SK-N-SH (cell line): ENCODE results near the gene TFEB. TPM values are rescaled to one million over a fixed set of nuclear protein-coding genes. Genes with fewer than 3 reads are reported as not detected.

Experiments used
- CTCF ChIA-PET: fragments of 300-600, 350-600 bp; formaldehyde crosslinking; extraction: SDS; loops from one replicate; lab custom pipeline; 2021; lab: Yijun Ruan, JAX
- POLR2A ChIA-PET: fragments of 350-600 bp; sonication (Branson Sonifier 250); formaldehyde crosslinking; extraction: SDS; loops from one replicate; lab custom pipeline; 2020; ENCODE audit warnings: antibody characterized with exemption, inconsistent platforms; lab: Yijun Ruan, JAX
- DNase-seq: peaks from one replicate; pipeline ENCODE4 v3.0.0; 2012
- H2AFZ ChIP-seq: fragments of 200-600 bp; sonication (generic); 2 replicates; pipeline ENCODE4 v1.8.1; 2016; ENCODE audit warnings: antibody characterized with exemption, mild to moderate bottlenecking, low read depth
- H3F3A ChIP-seq: fragments of 200-600 bp; sonication (generic); replicated peaks from 2 replicates; pipeline ENCODE3; 2016; ENCODE audit warnings: antibody characterized with exemption, mild to moderate bottlenecking; ENCODE audit not compliant: insufficient read depth
- H3K27ac ChIP-seq, 2 experiments: fragments of 200-500 bp in 1 of 2; fragments of 200-600 bp in 1 of 2; sonication (Bioruptor generic) in 1 of 2; sonication (generic), shearing (Covaris generic) in 1 of 2; 2 replicates each; pipeline versions ENCODE4 v1.5.1 to v1.6.1; 2014 to 2016; ENCODE audit warnings: low read depth in 2 of 2, inconsistent platforms in 1 of 2, low read length in 1 of 2, mild to moderate bottlenecking in 1 of 2, mixed read lengths in 1 of 2
- H3K27me3 ChIP-seq: fragments of 200-600 bp; sonication (generic), shearing (Covaris generic); 2 replicates; pipeline ENCODE4 v1.6.1; 2016; ENCODE audit warnings: mixed run types; ENCODE audit not compliant: insufficient read depth
- H3K36me3 ChIP-seq, 2 experiments: fragments of 200-500 bp in 1 of 2; fragments of 200-600 bp in 1 of 2; sonication (Bioruptor generic) in 1 of 2; sonication (generic) in 1 of 2; replicated peaks in 1 of 2; 2 replicates each; pipeline versions ENCODE3 to v1.5.1; 2014 to 2016; ENCODE audit warnings: low read length in 1 of 2, mild to moderate bottlenecking in 1 of 2; ENCODE audit not compliant: insufficient read depth in 2 of 2, control insufficient read depth in 1 of 2
- H3K4me1 ChIP-seq, 2 experiments: fragments of 200-500 bp in 1 of 2; fragments of 200-600 bp in 1 of 2; sonication (Bioruptor generic) in 1 of 2; sonication (generic), shearing (Covaris generic) in 1 of 2; 2 replicates each; pipeline versions ENCODE4 v1.5.1 to v1.6.1; 2014 to 2016; ENCODE audit warnings: low read depth in 1 of 2, low read length in 1 of 2, mixed run types in 1 of 2; ENCODE audit not compliant: insufficient read depth in 2 of 2, control insufficient read depth in 1 of 2
- H3K4me2 ChIP-seq: fragments of 200-600 bp; sonication (generic), shearing (Covaris generic); 2 replicates; pipeline ENCODE4 v1.6.1; 2017; ENCODE audit warnings: mixed run types
- H3K4me3 ChIP-seq, 2 experiments: fragments of 200-500 bp in 1 of 2; fragments of 200-600 bp in 1 of 2; sonication (Bioruptor generic) in 1 of 2; sonication (generic), shearing (Covaris generic) in 1 of 2; 2 replicates each; pipeline versions ENCODE4 v1.5.1 to v1.8.1; 2014 to 2016; ENCODE audit warnings: low read depth in 2 of 2, inconsistent platforms in 1 of 2, low read length in 1 of 2, mild to moderate bottlenecking in 1 of 2, mixed read lengths in 1 of 2, moderate library complexity in 1 of 2
- H3K79me2 ChIP-seq: fragments of 200-600 bp; sonication (generic); 2 replicates; pipeline ENCODE4 v1.8.1; 2017; ENCODE audit warnings: mild to moderate bottlenecking; ENCODE audit not compliant: insufficient read depth
- H3K9ac ChIP-seq: fragments of 200-600 bp; sonication (generic); 2 replicates; pipeline ENCODE4 v1.6.1; 2017; ENCODE audit warnings: mixed run types
- H3K9me2 ChIP-seq: fragments of 200-600 bp; sonication (generic); 2 replicates; pipeline ENCODE4 v1.6.1; 2017; ENCODE audit warnings: mixed run types
- H3K9me3 ChIP-seq: fragments of 200-600 bp; sonication (generic); 2 replicates; pipeline ENCODE4 v1.6.1; 2017; ENCODE audit warnings: mixed run types, mild to moderate bottlenecking, moderate library complexity
- H4K20me1 ChIP-seq: fragments of 200-600 bp; sonication (generic); 2 replicates; pipeline ENCODE4 v1.6.1; 2017; ENCODE audit warnings: mild to moderate bottlenecking, mixed run types; ENCODE audit not compliant: insufficient read depth
- EZH2phosphoT487 ChIP-seq: fragments of 200-600 bp; sonication (generic); IDR thresholded peaks from 2 replicates; pipeline ENCODE4 v1.6.1; 2017; ENCODE audit warnings: low read depth, mixed run types, mild to moderate bottlenecking, antibody characterized with exemption, moderate library complexity, borderline replicate concordance
- FOXJ3 ChIP-seq: sonication (generic); formaldehyde crosslinking; IDR thresholded peaks from 2 replicates; pipeline ENCODE4 v1.5.1; 2020; ENCODE audit warnings: mild to moderate bottlenecking, missing genetic modification reagents
- POLR2AphosphoS5 ChIP-seq: IDR thresholded peaks from 2 replicates; pipeline ENCODE4 v1.6.1; 2012; ENCODE audit warnings: low read depth, low read length
- SMC3 ChIP-seq: IDR thresholded peaks from 2 replicates; pipeline ENCODE4 v1.6.1; 2012; ENCODE audit warnings: low read depth, low read length, improper control_type of control experiment
- TEAD4 ChIP-seq: IDR thresholded peaks from 2 replicates; pipeline ENCODE4 v1.4.0; 2012; ENCODE audit warnings: mild to moderate bottlenecking, borderline replicate concordance; ENCODE audit not compliant: insufficient read depth
- ZBTB33 ChIP-seq: IDR thresholded peaks from 2 replicates; pipeline ENCODE4 v1.4.0; 2012; ENCODE audit warnings: low read depth, borderline replicate concordance
- WGBS: methylation state at CpG from one replicate; pipeline ENCODE4 v1.1.6; 2017; ENCODE audit warnings: low lambda C conversion rate; 5-methylcytosine and 5-hydroxymethylcytosine counted together
- polyA plus RNA-seq, 3 experiments: library from polyadenylated mRNA; depleted of rRNA; stranded (reverse); fragments of >200 nt; gene quantifications; 2 replicates each; pipeline ENCODE4 v1.2.3, GENCODE V29; 2012
- TF ChIP-seq, protein P1 (sequence below): fragments of 150-350 bp; IDR thresholded peaks from 2 replicates; pipeline ENCODE4 v1.6.1; 2016; ENCODE audit warnings: mild to moderate bottlenecking, low read depth, low read length
- TF ChIP-seq, protein P2 (sequence below): IDR thresholded peaks from 2 replicates; pipeline ENCODE4 v1.6.1; 2012; ENCODE audit warnings: mild to moderate bottlenecking, low read depth, low read length, moderate library complexity
- TF ChIP-seq, protein P3 (sequence below): IDR thresholded peaks from 2 replicates; pipeline ENCODE4 v1.4.0; 2012; ENCODE audit warnings: low read depth

TFEB gene
- polyA plus RNA-seq, 1 of the 3 experiments (the other 2 are of a cell fraction) = 6.2 TPM

DNA sequence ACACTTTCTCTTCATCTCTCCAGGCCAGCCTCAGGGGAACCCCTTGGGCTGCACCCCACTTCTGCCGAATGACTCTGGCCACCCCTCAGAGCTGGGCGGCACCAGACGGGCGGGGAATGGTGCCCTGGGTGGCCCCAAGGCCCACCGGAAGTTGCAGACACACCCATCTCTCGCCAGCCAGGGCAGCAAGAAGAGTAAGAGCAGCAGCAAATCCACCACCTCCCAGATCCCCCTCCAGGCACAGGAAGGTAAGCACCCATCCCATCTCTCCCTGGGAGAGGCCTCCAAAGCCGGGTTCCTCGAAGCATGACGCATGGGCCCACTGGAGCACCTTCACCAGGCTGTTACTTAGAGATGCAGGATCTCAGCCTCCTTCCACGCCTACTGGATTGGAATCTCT lies 85.8 kb downstream of the TFEB start:
- Histone ChIP-seq H3K4me3 (no peak overlapping the region), H3K9me3 (no peaks in the 10 kb centered on the region), H3K9ac (no peak overlapping the region), H3K9me2 (no peaks in the 10 kb centered on the region), H3K79me2 (no peaks in the 10 kb centered on the region), H3F3A (no peaks in the 10 kb centered on the region), H2AFZ (no peak overlapping the region), H3K27me3 (no peaks in the 10 kb centered on the region), H4K20me1 (no peaks in the 10 kb centered on the region), H3K36me3 (no peaks in the 10 kb centered on the region), H3K27ac (no peak overlapping the region), H3K4me1 (peaks cover 0 to 15% of the 10 kb centered on the region in 2 experiments; a peak in 1 of 4 replicates), H3K4me2 (no peak overlapping the region)
- no peak for DNase-seq
- TF ChIP-seq EZH2phosphoT487 (no peak), SMC3 (no peak), TEAD4 (no peak), ZBTB33 (no peak), FOXJ3 (CRISPR knock-in tag) (no peak), POLR2AphosphoS5 (no peak)
- TF ChIP-seq, protein P1, sequence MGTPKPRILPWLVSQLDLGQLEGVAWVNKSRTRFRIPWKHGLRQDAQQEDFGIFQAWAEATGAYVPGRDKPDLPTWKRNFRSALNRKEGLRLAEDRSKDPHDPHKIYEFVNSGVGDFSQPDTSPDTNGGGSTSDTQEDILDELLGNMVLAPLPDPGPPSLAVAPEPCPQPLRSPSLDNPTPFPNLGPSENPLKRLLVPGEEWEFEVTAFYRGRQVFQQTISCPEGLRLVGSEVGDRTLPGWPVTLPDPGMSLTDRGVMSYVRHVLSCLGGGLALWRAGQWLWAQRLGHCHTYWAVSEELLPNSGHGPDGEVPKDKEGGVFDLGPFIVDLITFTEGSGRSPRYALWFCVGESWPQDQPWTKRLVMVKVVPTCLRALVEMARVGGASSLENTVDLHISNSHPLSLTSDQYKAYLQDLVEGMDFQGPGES = no peak
- TF ChIP-seq, protein P2, sequence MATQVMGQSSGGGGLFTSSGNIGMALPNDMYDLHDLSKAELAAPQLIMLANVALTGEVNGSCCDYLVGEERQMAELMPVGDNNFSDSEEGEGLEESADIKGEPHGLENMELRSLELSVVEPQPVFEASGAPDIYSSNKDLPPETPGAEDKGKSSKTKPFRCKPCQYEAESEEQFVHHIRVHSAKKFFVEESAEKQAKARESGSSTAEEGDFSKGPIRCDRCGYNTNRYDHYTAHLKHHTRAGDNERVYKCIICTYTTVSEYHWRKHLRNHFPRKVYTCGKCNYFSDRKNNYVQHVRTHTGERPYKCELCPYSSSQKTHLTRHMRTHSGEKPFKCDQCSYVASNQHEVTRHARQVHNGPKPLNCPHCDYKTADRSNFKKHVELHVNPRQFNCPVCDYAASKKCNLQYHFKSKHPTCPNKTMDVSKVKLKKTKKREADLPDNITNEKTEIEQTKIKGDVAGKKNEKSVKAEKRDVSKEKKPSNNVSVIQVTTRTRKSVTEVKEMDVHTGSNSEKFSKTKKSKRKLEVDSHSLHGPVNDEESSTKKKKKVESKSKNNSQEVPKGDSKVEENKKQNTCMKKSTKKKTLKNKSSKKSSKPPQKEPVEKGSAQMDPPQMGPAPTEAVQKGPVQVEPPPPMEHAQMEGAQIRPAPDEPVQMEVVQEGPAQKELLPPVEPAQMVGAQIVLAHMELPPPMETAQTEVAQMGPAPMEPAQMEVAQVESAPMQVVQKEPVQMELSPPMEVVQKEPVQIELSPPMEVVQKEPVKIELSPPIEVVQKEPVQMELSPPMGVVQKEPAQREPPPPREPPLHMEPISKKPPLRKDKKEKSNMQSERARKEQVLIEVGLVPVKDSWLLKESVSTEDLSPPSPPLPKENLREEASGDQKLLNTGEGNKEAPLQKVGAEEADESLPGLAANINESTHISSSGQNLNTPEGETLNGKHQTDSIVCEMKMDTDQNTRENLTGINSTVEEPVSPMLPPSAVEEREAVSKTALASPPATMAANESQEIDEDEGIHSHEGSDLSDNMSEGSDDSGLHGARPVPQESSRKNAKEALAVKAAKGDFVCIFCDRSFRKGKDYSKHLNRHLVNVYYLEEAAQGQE = no peak
- TF ChIP-seq, protein P3, sequence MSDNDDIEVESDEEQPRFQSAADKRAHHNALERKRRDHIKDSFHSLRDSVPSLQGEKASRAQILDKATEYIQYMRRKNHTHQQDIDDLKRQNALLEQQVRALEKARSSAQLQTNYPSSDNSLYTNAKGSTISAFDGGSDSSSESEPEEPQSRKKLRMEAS = no peak
- ChIA-PET POLR2A (no interaction called here), CTCF (interaction anchor here (0.7 to 4.6 kb wide), 6 partner anchors 9 to 282 kb away, joined by 3 to 18 read pairs (median 8); no protein-coding TSS in a partner anchor)
- 82% methylated on average over 6 of the region's 10 CpGs for WGBS
